ENCODE data around the gene SCN8A. TPM values are rescaled to one million over a fixed set of nuclear protein-coding genes. Genes with fewer than 3 reads are reported as not detected.

Gene SCN8A
- total RNA-seq, 2 donors from 2014 or later, result 7.6 to 10.4 TPM

DNA sequence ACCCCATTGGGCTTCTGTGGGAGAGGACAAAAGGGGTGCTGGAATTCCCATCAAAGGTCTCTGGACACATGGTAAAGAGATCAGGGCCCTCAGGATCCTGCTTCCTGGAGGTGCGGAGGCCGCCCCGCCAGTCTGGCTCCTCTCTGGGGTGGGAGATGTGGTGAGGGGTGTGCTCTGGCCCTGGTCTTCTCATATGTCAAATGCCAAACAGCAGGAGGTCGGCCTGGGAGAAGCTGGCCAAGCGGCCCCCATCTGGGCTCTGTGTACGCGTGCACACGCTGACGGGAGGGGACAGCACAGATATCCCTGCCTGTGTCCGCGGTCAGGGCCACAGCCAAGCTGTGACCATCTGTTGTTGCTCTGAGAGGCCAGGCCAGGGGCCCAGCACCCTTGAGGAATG, 243.4 kb downstream of the SCN8A start:
- Histone ChIP-seq H3K4me1 (replicated peaks) (no peaks in the 10 kb centered on the region), H3K36me3 (no peaks in the 10 kb centered on the region), H3K27ac (no peak overlapping the region), H3K9me3 (no peaks in the 10 kb centered on the region), H3K4me3 (no peak overlapping the region), H3K27me3 (replicated peaks; ENCODE audit: insufficient read depth) (peaks cover 3% of the 10 kb centered on the region)
- intact Hi-C loops (cut with DNase I), result no loop called here
- DNase-seq (ENCODE audit: low spot score), result no peak
- WGBS, result 80% methylated on average over 11 of the region's 11 CpGs
- TF ChIP-seq, protein P1, sequence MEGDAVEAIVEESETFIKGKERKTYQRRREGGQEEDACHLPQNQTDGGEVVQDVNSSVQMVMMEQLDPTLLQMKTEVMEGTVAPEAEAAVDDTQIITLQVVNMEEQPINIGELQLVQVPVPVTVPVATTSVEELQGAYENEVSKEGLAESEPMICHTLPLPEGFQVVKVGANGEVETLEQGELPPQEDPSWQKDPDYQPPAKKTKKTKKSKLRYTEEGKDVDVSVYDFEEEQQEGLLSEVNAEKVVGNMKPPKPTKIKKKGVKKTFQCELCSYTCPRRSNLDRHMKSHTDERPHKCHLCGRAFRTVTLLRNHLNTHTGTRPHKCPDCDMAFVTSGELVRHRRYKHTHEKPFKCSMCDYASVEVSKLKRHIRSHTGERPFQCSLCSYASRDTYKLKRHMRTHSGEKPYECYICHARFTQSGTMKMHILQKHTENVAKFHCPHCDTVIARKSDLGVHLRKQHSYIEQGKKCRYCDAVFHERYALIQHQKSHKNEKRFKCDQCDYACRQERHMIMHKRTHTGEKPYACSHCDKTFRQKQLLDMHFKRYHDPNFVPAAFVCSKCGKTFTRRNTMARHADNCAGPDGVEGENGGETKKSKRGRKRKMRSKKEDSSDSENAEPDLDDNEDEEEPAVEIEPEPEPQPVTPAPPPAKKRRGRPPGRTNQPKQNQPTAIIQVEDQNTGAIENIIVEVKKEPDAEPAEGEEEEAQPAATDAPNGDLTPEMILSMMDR (IDR thresholded peaks at IDR 0.05), result no peak
- no peak for TF ChIP-seq POLR2A (IDR thresholded peaks at IDR 0.05)

DNA sequence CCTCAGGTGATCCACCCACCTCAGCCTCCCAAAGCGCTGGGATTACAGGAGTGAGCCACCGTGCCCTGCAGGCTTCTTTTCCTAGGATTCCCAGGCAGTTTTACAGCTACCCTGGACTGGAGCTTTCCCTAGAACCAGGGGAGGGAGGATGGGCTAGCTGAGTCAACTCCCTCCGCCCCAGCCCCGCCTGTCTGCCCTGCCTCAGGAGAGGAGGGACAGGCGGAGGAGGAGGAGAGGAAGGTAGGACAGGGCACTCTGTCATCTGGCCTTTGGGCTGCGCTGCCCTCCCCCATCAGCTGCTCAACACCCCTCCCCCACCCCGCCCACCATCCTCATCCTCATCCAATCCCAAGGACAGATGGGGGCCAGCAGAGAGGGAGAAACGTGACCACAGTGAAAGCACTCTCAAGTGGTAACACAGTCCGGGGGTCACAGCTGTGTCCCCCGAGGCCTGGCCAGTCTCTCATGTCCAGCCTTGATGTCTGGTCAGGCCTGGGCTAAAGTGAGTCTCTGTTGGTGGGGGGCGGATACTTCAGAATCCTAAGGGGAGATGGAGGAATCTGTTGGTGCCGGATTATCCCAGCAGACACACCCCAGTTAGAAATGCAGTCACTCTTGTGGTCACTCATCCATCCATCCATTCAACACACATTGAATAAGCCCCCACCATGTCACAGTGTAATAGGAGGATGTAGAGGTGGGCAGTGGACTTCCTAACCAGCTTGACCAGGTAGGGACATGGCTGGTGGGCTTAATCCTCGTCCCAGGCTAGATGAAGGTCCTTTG, 245.2 kb downstream of the SCN8A start:
- H3K27ac ChIP-seq, result no peak overlapping the region
- intact Hi-C loops (cut with DNase I), result no loop called here
- H3K4me3 ChIP-seq, result no peak overlapping the region
- TF ChIP-seq POLR2A (IDR thresholded peaks at IDR 0.05) (no peak), POLR2AphosphoS5 (IDR thresholded peaks at IDR 0.05) (no peak)
- TF ChIP-seq, protein P1 (IDR thresholded peaks at IDR 0.05), result no peak
- 62% methylated on average over 13 of the region's 13 CpGs for WGBS
- DNase-seq (ENCODE audit: low spot score), result no peak
- no peaks in the 10 kb centered on the region for H3K36me3 ChIP-seq
- no peaks in the 10 kb centered on the region for H3K9me3 ChIP-seq
- H3K27me3 ChIP-seq (replicated peaks; ENCODE audit: insufficient read depth), result peaks cover 3% of the 10 kb centered on the region
- no peaks in the 10 kb centered on the region for H3K4me1 ChIP-seq (replicated peaks)

DNA sequence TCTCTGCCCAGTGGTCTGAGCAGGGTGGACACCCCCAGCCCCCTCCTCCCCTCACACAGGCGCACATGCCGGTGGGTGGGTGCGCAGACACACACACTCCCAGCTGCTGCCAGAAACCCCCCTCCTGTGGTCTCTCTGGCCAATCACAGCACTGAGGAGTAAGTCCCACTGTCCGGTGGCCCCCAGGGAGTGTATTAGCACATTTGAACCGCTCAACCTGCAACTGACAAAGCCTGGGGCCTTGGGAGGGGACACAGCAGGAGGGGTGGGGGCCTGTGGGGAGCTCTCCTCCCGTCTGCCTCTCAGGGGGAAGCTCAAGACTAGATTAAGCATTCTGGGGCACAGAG, 245.8 kb downstream of the SCN8A start:
- Histone ChIP-seq H3K4me1 (replicated peaks) (no peaks in the 10 kb centered on the region), H3K9me3 (no peaks in the 10 kb centered on the region), H3K27ac (no peak overlapping the region), H3K4me3 (no peak overlapping the region), H3K27me3 (replicated peaks; ENCODE audit: insufficient read depth) (peaks cover 3% of the 10 kb centered on the region), H3K36me3 (no peaks in the 10 kb centered on the region)
- no peak for DNase-seq (ENCODE audit: low spot score)
- TF ChIP-seq, protein P1 (IDR thresholded peaks at IDR 0.05), result no peak
- no peak for TF ChIP-seq POLR2A (IDR thresholded peaks at IDR 0.05)
- TF ChIP-seq POLR2AphosphoS5 (IDR thresholded peaks at IDR 0.05), result no peak
- intact Hi-C loops (cut with DNase I), result no loop called here
- 80% methylated on average over 5 of the region's 6 CpGs for WGBS

DNA sequence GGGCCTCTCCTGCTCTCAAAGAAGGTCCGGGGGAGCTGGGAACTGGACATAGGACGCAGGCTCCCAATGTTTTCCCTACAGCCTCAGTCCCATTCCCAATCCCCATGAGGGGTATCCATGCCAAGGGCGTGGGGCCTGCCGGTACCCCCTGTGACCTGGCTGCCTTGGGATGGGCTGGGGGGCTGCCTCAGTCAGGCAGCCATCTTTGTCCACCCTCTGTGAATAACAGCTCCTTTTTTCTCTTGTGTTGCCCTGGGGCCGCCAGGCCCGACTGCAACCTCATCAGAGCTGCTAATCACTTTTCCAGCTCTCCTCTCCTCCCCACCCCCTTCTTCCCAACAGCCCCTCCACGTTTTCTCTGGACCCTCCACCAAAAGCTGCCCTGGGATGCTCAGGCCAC, 246.3 kb downstream of the SCN8A start:
- TF ChIP-seq POLR2AphosphoS5 (IDR thresholded peaks at IDR 0.05) (no peak), POLR2A (IDR thresholded peaks at IDR 0.05) (no peak)
- TF ChIP-seq, protein P1 (IDR thresholded peaks at IDR 0.05), result no peak
- Histone ChIP-seq H3K36me3 (no peaks in the 10 kb centered on the region), H3K9me3 (no peaks in the 10 kb centered on the region), H3K4me1 (replicated peaks) (no peaks in the 10 kb centered on the region), H3K4me3 (no peak overlapping the region), H3K27me3 (replicated peaks; ENCODE audit: insufficient read depth) (peaks cover 3% of the 10 kb centered on the region), H3K27ac (no peak overlapping the region)
- intact Hi-C loops (cut with DNase I), result no loop called here
- 79% methylated on average over 7 of the region's 7 CpGs for WGBS
- DNase-seq (ENCODE audit: low spot score), result no peak

- WGBS, result 79% methylated on average over 4 of the region's 4 CpGs
- Histone ChIP-seq H3K4me1 (replicated peaks) (no peaks in the 10 kb centered on the region), H3K27ac (no peak overlapping the region), H3K9me3 (no peaks in the 10 kb centered on the region), H3K36me3 (no peaks in the 10 kb centered on the region), H3K4me3 (no peak overlapping the region), H3K27me3 (replicated peaks; ENCODE audit: insufficient read depth) (peaks cover 3% of the 10 kb centered on the region)
- intact Hi-C loops (cut with DNase I), result no loop called here
- no peak for DNase-seq (ENCODE audit: low spot score)
- TF ChIP-seq, protein P1 (IDR thresholded peaks at IDR 0.05), result no peak
- no peak for TF ChIP-seq POLR2AphosphoS5 (IDR thresholded peaks at IDR 0.05)
These were observed 247.0 kb downstream of the SCN8A start for GRCh38 chr12:51838036-51838435.

All from prostate gland (tissue), 2 donors.